Posterior cingulate gyrus (tissue), 11 donors: ENCODE results near the gene ADM.

Source experiments
- DNase-seq, 10 donors: peaks; one replicate each; pipeline versions ENCODE4 v3.0.0 to v3.0.0-alpha.2; 2020 to 2021; ENCODE audit warnings: mixed read lengths in 3 of 10
- intact Hi-C: fragments of 100-400 bp; cut with DNase I; formaldehyde crosslinking; loops from one replicate; pipeline ENCODE4 v1.15.1; 2023

The ADM gene

GRCh38 chr11:10308201-10308954, 3.5 kb downstream of the ADM start:
- intact Hi-C loops = loop anchor here (5.0 kb wide), 3 partner anchors 331 to 696 kb away; no protein-coding TSS in a partner anchor
- no peak for DNase-seq

- intact Hi-C loops = loop anchor here (5.0 kb wide), 3 partner anchors 332 to 697 kb away; no protein-coding TSS in a partner anchor
- peak in 5 of 10 donors; percentile 39 to 80 (median 53) for DNase-seq
These were observed 4.6 kb downstream of the ADM start for GRCh38 chr11:10309163-10310093.

GRCh38 chr11:10310301-10310841, 5.5 kb downstream of the ADM start:
- intact Hi-C loops = no loop called here
- DNase-seq = no peak

- no peak for DNase-seq
- intact Hi-C loops = no loop called here
These were observed 6.9 kb downstream of the ADM start for GRCh38 chr11:10311802-10312201.

DNA sequence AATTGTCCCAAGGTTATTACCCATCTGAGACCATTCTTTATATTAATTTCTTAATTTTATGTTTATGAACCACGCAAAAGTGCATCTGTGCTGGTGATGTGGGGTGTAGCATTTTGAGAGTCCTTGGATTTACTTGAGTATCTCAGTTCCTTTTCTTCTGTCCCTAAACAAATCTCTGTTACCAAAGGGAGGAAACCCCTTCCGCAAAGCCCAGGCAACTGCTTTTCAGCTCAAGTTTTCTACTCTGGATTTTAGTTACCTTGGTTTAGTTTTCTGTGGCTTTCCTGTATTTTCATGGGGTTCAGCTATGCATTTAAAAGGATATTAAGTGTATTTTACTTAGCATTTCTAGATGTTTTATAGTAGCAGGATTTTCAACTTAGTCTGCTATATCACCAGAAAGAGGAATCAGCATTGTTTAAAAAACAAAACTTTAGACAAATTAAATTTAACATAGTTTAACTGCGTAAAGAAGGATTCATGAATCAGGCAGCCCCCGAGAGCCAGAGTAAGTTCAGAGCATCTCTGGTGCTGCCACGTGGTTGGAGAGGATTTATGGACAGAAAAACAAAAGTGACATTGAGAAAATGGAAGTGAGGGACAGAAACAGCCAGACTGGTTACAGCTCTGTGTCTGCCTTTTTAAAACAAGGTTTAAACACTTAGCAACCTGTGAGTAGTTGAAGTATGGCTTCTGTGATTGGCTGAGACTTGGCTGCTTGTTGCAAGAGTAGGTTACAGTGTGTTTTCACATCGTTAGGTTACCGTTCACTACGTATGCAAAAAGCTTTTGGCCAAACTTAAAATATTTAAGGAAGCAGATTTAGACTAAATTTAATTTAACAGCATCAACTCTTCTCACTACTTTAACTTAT, 9.6 kb downstream of the ADM start:
- intact Hi-C loops = no loop called here
- no peak for DNase-seq

DNA sequence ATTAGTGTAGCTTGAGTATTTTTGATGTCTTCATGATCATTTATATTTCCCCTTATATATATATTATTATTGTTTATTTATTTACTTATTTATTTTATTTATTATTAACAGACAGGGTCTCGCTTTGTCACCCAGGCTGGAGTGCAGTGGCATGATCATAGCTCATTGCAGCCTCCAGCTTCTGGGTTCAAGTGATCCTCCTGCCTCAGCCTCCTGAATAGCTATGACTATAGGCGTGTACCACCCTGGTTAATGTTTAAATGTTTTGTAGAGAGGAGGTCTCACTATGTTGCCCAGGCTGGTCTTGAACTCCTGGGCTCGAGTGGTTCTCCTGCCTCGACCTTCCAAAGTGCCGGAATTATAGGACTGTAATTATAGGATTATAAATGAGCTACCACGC, 10.2 kb downstream of the ADM start:
- intact Hi-C loops = no loop called here
- no peak for DNase-seq

GRCh38 chr11:10317151-10317755, 12.4 kb downstream of the ADM start:
- intact Hi-C loops = no loop called here
- DNase-seq = no peak

- DNase-seq = no peak
- intact Hi-C loops = no loop called here
These were observed 13.1 kb downstream of the ADM start for GRCh38 chr11:10317776-10318526.

DNA sequence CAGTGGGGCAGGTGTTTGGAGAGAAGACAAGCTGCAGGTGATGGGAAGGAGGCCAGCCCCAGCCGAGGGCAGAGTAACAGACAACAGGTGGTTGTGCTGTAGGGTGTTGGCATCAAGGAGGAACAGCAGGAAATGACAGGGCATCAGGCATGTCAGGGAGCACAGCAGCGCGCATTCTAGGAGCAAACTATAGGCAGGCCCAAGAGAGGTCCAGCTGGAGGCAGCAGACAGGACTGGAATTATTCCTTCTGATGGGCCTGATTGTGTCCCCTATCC, 13.6 kb downstream of the ADM start:
- no peak for DNase-seq
- intact Hi-C loops = no loop called here

DNA sequence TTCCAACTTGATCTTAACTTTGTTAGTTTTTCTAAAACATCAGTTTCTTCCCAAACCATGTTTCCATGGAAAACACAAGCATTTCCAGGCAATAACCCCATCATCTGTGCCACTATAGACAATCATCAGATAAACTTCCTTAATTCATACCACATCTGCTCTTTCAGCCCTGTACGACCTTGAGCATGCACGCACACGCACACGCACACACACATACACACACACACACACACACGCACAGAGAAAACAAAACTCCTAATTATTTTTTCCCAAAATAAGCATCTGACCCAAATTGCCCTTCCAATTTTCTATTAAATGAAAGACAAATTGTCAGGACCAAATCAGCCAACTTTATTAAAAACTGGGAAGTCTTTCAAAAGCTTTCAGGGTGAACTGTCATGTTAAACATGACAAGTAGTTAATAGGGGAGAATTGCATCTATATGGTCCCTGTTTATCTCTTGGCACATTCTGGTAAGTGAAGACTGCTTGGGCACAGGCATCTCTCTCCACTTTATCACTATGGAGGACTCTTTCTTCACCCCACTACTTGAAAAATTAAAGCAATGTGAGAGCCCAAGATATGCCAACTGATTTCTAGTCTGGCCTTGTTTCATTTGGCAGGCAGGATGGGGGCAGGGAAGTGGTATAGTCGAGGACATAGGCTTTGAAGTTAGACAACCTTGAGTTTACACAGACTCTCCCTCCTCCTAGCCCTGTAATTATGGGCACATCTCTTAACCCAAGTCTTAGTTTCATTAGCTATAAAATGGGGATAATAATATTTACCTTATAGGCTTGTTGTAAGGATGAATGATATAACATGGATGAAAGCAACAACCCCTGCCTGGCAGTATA, 15.1 kb downstream of the ADM start:
- no peak for DNase-seq
- intact Hi-C loops = loop anchor here (5.0 kb wide), 1 partner anchor 563 kb away; no protein-coding TSS in a partner anchor

DNA sequence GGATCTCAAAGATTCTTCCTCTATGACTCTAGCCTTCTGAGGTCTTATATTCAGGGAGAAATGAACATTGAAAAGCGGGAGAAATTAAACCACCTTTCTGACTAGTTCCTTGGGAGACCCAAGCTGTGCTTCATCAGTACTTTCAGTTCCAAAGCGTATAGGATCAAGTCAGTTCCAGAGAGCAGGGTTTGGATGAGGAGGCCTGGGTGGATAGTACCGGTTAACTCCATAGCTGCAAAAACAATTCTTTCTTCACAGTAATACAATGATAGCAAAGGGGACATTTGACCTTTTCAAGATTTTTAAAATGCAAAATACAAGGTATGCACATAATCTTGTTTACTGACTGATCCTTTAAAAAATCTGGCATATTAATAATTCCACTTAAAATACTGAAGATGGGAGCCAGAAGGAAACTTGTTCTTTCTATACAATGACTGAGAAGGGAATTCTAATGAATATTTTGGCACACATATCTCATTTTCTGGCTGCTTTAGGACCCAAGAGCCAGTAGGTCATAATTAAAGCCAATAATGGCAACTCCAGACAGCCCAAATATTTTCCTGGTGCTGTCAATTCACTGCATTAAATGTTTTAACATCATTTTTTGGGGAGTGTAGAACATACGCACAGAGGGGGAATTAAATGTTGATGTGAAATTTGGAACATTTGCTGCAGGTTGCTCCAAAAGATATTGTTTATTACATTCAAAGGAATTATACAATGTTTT, 16.0 kb downstream of the ADM start:
- no peak for DNase-seq
- intact Hi-C loops = loop anchor here (5.0 kb wide), 1 partner anchor 564 kb away; no protein-coding TSS in a partner anchor

DNA sequence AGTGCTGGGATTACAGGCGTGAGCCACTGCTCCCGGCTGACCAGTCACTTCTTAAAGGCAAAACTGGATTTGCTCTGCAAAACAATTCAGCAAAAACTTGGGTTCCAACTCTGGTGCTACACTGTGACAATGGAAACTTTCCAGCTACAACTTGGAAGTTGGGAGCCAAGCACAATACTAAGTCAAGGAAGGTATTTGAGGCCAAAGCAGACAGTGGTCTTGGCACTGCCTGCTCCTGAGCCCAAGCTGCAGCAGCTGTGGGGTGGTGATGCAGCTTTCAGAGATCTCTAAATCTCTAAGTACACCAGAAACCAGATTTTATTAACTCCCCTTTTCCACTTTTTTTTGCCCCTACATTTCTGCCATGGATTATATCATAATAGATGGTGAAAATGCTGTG, 17.5 kb downstream of the ADM start:
- DNase-seq = no peak
- intact Hi-C loops = loop anchor here (5.0 kb wide), 1 partner anchor 565 kb away; no protein-coding TSS in a partner anchor

GRCh38 chr11:10322830-10323792, 18.2 kb downstream of the ADM start:
- no peak for DNase-seq
- intact Hi-C loops = loop anchor here (5.0 kb wide), 1 partner anchor 566 kb away; no protein-coding TSS in a partner anchor

GRCh38 chr11:10323793-10324170, 18.9 kb downstream of the ADM start:
- intact Hi-C loops = loop anchor here (5.0 kb wide), 1 partner anchor 566 kb away; no protein-coding TSS in a partner anchor
- DNase-seq = no peak

GRCh38 chr11:10324474-10324873, 19.6 kb downstream of the ADM start:
- intact Hi-C loops = loop anchor here (5.0 kb wide), 1 partner anchor 567 kb away; no protein-coding TSS in a partner anchor
- no peak for DNase-seq
